IPS-18c (cell line): ENCODE data around the gene TAF4B.

ENCODE experiments used
- H3K4me3 ChIP-seq: 2 replicates; pipeline ENCODE4 v1.7.0; 2013; ENCODE audit warnings: low read depth, mild to moderate bottlenecking, low read length, moderate library complexity; ENCODE audit not compliant: insufficient read depth
- H3K9me3 ChIP-seq: one replicate; pipeline ENCODE4 v1.6.1; 2013; ENCODE audit warnings: mild to moderate bottlenecking, low read length, moderate library complexity; ENCODE audit not compliant: control insufficient read depth, insufficient read depth

TAF4B gene

GRCh38 chr18:26397019-26397418 is 170.8 kb downstream of the TAF4B start:
- Histone ChIP-seq H3K9me3 (no peaks in the 10 kb centered on the region), H3K4me3 (no peak overlapping the region)

DNA sequence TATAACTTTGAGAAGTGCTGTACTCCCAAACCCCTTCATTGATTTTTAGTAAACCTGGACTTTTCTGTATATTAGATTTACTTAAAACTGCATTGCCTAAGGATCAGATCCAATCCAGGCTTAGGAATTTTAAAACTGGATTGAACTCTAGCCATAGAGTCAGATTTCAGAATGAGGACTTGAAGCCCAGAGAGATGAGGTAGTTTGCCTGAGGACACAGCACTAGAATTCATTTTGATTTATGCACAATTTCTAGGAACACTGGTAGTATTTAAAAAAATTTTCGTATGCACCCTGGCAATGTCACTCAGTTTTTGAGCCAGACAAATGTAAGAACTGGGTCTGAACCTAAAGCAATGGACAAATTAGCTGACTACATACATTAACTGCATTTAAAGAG is 177.2 kb downstream of the TAF4B start:
- Histone ChIP-seq H3K4me3 (no peak overlapping the region), H3K9me3 (no peaks in the 10 kb centered on the region)

DNA sequence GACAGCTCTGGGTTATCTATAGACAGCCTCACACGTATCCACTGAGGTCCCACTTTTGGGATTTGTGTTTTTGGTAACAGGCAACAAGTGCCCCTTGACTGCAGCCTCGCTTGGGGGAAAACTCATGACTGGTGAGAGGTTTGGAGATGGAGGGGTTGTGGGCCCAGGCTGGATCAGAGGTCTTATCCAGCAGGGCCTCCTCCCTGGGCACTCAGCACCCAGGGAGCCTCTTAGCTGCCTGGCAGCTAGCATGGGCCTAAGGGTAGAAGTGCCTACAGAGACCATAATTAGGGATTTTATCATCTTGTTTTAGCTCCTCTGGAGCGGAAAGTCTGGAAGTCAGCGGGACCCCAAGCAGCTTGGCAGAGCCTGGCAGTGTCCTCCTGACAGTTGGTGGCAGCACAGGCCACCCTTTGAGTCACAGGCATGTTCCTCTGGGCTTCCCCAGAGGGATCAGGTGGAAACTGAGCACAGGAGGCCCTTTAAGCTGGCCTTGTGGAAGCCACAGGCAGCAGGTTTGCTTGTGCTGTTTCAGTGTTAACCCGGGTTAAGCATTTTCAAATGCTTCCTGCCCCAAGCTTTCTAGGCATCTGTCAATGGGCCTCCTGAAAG is 179.1 kb downstream of the TAF4B start:
- Histone ChIP-seq H3K4me3 (no peak overlapping the region), H3K9me3 (no peaks in the 10 kb centered on the region)

GRCh38 chr18:26406324-26406723 is 180.1 kb downstream of the TAF4B start:
- Histone ChIP-seq H3K9me3 (no peaks in the 10 kb centered on the region), H3K4me3 (no peak overlapping the region)

GRCh38 chr18:26406854-26407517 is 180.7 kb downstream of the TAF4B start:
- Histone ChIP-seq H3K4me3 (no peak overlapping the region), H3K9me3 (no peaks in the 10 kb centered on the region)

- no peaks in the 10 kb centered on the region for H3K9me3 ChIP-seq
- H3K4me3 ChIP-seq: no peak overlapping the region
Observed at GRCh38 chr18:26407736-26408601, 181.7 kb downstream of the TAF4B start.

- H3K4me3 ChIP-seq: no peak overlapping the region
- no peaks in the 10 kb centered on the region for H3K9me3 ChIP-seq
Observed at GRCh38 chr18:26409091-26409490, 182.8 kb downstream of the TAF4B start.

DNA sequence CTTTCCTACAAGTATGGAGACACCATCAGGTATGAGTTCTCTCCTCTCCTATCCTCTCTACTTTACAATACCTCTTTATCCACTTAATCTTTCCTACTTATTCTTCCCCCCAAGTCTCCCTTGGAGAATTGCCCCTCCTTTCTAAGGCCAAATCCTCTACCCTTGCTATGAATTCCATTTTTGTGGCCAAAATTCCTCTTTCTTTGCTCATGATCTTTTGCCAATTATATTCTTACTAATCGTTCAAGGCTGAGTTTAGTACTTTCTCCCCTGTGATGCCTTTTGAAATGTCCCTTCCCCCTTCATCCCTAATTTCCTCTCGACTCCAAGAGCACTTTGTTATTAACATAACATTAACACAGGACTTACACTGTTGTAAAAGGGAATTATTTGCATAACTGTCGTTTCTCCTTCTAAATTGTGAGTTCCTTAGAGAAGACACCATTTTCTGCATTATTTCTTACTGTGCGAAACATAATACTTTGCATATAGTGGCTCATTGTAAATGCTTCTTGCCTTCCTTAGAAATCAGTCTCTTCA is 188.7 kb downstream of the TAF4B start:
- Histone ChIP-seq H3K4me3 (no peak overlapping the region), H3K9me3 (no peaks in the 10 kb centered on the region)

- Histone ChIP-seq H3K9me3 (no peaks in the 10 kb centered on the region), H3K4me3 (no peak overlapping the region)
Observed at GRCh38 chr18:26415631-26416030, 189.4 kb downstream of the TAF4B start.

DNA sequence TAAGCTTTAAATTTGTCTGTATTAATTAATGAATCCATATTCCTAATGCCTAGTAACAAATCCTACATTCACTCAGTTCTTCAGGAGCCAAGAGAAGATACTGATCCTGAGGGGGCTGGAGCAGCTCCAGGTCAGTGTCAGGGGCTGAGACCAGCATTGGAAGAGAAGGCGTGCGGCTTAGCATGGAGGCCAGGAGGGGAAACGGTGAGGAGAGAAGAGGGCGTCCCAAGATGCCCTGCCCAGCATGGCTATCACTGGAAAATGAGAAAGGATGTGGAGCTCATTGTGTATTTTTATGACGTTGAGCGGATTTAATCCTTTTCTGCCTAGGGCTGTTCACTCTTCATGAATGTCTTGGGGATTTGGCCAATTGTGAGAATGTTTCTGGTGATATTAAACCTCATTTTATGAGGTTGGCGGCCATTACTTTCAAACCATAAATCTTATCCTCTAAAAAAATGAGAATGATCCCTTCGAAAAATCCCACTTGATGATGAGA is 190.5 kb downstream of the TAF4B start:
- no peaks in the 10 kb centered on the region for H3K9me3 ChIP-seq

GRCh38 chr18:26417190-26417589 is 190.9 kb downstream of the TAF4B start:
- Histone ChIP-seq H3K9me3 (no peaks in the 10 kb centered on the region), H3K4me3 (no peak overlapping the region)

More for the DNA sequence above, 190.5 kb downstream of the TAF4B start:
- no peak overlapping the region for H3K4me3 ChIP-seq

- H3K4me3 ChIP-seq: no peak overlapping the region
- no peaks in the 10 kb centered on the region for H3K9me3 ChIP-seq
Observed at GRCh38 chr18:26418225-26418624, 192.0 kb downstream of the TAF4B start.

- Histone ChIP-seq H3K4me3 (no peak overlapping the region), H3K9me3 (no peaks in the 10 kb centered on the region)
Observed at GRCh38 chr18:26419746-26420145, 193.5 kb downstream of the TAF4B start.

GRCh38 chr18:26421503-26421902 is 195.3 kb downstream of the TAF4B start:
- no peak overlapping the region for H3K4me3 ChIP-seq
- no peaks in the 10 kb centered on the region for H3K9me3 ChIP-seq

DNA sequence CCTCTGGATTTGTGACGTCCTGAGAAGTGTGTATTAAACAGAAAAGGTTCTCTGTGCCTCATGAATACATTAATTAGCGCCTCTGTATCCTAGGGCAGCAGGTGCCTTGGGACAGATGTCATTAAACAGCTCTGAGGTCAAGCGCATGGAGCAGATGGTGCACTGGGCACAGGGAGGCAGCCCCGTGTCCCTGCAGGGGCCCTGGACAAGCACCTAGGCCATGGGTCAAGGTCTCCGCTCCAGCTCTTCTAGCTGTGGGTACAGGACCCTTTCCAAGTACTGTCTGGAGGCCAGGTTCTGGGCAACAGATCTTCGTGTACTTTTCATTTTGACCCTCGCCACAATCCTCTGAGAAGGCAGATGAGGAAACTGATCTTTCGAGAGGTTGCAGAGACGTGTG is 195.7 kb downstream of the TAF4B start:
- Histone ChIP-seq H3K9me3 (no peaks in the 10 kb centered on the region), H3K4me3 (no peak overlapping the region)

GRCh38 chr18:26422472-26423162 is 196.4 kb downstream of the TAF4B start:
- Histone ChIP-seq H3K4me3 (no peak overlapping the region), H3K9me3 (no peaks in the 10 kb centered on the region)
